ENCODE data around the gene ADORA2B.
"Not testable (repeated sequence)": the region's sequence is repeated elsewhere in the genome, so short reads cannot be mapped to it uniquely, and the experiment has no call there.

ADORA2B gene

GRCh38 chr17:15944759-15945526 is at the start of gene ADORA2B:
Gene ADORA2B, plus strand, starts transcription at chr17:15945130. Its CDS starts 119 bp downstream, at chr17:15945249.
- DNase-seq (ENCODE audit: low read depth) = peak; percentile 38

GRCh38 chr17:15896277-15896676 is 48.7 kb upstream of the ADORA2B start:
- no peak for DNase-seq (ENCODE audit: low read depth)

DNA sequence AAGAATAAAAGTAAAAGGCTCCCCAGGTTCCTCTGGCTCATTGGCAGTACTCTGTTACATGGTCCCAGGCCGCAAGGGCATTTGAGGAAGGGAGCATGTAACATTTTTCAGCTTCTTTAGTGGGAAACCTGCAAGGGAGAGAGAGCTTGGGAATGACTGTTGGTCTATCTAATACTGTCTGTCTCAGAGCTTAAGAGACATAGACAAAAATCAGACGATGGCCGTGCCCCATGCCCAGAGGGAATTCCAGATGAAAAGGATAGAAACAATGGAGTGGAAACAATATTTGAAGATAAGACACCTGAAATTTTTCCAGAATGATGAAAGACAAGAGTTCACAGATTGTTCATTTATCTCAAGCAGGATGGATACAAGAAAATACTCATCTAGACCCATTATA is 48.1 kb upstream of the ADORA2B start:
- no peak for DNase-seq (ENCODE audit: low read depth)

DNA sequence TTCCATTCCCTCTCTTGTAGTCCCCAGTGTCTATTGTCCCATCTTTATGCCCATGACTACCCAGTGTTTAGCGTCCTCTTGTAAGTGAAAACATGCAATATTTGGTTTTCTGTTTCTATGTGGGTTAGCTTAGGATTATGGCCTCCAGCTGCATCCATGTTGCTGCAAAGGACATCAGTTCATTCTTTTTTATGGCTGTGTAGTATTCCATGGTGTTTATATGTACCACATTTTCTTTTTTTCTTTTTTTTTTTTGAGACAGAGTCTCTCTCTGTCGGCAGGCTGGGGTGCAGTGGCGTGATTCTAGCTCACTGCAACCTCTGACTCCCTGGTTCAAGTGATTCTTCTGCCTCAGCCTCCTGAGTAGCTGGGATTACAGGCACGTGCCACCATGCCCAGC is 45.3 kb upstream of the ADORA2B start:
- DNase-seq (ENCODE audit: low read depth) = not testable (repeated sequence)

DNA sequence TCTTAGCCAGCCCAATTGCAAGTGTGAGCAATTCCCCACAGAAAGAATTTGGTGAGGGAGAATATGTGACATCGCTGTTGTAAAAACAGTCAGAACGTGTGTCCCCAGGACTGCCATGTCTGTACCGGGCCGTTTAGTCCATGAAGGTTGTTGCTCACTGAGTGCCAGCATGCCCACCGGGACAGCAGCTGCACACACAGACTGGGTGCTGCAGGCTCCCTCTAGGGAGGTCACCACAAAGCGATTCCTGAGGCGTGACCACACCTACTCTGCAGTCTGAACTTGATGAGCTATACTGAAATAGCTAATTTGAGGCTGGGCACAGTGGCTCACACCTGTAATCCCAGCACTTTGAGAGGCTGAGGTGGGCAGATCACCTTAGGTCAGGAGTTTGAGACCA is 44.1 kb upstream of the ADORA2B start:
- no peak for DNase-seq (ENCODE audit: low read depth)

GRCh38 chr17:15905236-15905635 is 39.7 kb upstream of the ADORA2B start:
- DNase-seq (ENCODE audit: low read depth) = not testable (repeated sequence)

DNA sequence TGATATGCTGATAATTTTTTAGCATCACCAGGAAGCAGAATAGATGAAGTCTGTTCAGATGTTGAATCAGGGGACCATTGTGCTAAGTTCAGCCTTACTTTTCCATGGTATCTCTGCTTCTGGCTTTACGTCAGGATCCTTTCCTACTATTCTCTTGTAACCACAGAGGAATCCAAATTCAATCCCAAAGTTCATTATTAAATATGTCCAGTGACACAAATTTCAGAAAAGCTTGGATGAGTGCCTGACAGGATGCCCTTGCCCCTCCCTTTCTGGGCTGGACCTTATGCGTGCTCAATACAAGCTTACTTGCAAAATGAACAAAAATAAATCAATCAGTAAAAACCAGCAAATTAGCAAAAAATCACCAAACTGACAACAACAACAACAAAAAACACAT is 37.6 kb upstream of the ADORA2B start:
- DNase-seq (ENCODE audit: low read depth) = no peak

DNA sequence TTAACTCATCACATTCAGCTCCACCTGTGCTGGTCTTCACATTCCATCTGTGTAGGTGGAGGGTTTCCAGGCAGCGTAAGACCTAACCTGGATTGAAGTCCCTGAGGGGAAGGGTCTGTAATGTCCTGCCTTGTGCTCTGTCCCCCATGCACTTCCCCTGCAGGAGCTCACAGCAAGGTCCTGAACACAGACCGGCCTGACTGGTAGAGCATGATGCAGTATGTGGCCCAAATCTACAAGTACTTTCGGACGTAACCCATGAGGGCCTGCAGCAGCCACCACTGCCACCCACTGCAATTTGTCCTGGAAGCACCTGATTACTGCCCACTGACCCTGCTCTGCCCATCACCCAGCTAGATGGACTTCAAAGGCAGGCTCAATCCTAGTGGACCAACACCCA is 36.6 kb upstream of the ADORA2B start:
- no peak for DNase-seq (ENCODE audit: low read depth)

DNA sequence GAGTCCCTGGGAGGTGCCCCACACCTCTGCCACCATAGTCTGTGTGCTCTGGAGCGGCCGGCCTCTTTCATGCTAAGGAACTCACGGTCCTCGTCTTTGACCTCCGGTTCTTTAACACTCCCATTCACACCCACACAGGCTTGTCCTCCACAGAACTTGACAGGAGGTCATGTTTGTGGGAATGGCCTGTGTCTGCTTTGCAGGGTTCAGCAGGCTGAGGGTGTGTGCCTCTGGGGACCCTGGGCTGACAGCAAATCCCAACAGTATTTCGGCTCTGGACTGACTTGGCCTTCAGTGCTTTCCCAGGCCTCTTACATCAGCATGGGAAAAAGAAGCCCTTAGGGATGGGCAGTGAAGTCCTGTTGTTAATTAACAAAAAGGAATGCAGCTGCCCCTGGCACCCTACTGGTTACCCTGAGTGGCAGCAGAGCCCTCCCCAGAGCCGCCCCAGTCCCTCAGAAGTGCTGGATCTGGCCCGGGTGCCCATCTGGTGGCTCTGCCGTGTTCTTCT is 35.4 kb upstream of the ADORA2B start:
- DNase-seq (ENCODE audit: low read depth) = no peak

DNA sequence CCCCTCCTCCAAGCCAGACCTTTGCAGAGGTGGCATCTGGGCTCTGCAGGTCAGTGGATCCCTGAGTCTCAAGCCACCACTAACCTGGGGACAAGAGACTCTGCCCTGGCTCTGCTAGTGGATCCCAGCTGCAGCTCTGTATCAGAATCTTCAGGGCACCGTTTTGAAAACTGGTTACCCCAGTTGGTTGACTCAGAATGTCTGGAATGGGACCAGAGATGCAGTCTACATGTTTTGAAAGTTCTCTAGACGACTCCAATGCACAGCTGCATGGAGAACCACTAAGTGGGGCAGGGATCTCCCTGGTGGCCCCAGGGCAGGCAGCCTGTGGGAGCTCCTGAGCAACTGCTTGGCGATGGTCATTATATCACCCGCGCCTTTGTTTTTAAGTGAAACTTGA is 34.1 kb upstream of the ADORA2B start:
- DNase-seq (ENCODE audit: low read depth) = no peak

GRCh38 chr17:15911701-15912100 is 33.2 kb upstream of the ADORA2B start:
- not testable (repeated sequence) for DNase-seq (ENCODE audit: low read depth)

GRCh38 chr17:15912416-15912955 is 32.4 kb upstream of the ADORA2B start:
- no peak for DNase-seq (ENCODE audit: low read depth)

DNA sequence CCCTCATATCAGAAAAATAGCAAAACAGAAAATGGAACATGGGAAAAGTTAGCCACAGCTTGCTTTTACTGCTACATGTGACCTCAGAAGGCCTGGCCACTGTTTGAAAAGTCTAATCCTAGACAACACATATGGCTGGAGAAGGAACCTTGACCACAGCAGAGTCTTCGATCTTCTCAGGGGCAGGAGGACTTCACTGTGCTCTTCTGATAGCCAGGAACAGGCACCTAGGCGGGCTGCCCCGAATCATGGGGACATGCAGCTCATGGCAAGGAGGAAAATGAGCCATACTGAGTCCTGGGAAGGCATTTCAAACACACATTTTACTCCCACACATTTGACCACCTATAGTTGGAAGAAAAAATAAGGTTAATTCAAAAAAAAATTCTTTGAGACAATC is 31.1 kb upstream of the ADORA2B start:
- DNase-seq (ENCODE audit: low read depth) = no peak

DNA sequence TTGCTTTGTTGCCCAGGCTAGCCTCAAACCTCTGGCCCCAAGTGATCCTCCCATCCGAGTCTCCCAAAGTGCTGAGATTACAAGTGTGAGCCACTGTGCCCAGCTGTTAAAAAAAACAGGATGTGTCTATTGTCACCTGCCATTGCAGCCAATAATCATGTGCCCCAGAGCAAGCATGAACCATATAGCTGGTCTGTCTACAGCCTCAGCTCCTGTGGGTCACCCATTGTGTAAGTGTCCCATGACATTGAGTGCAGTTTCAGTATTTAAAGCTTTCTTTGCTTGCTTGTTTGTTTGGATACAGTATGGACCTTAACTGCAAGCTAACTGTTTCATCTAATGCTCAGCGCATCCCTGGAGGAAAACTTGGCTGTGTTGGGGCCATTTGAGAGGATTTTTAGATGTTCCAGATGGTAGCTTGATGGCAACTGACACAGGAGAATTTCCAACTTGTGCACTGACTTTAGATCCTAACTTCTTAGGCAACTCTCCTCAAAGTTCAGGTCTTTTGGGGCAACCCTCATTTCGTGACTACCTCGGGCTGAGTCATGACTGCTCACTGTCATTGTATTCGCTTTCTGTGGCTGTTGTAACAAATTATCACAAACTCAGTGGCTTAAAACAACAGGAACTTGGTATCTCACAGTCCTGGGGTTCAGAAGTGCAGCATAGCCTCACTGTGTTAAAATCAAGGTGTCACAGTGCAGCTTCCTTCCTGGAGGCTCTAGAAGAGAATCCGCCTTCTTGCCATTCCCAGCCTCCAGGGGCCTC is 30.3 kb upstream of the ADORA2B start:
- DNase-seq (ENCODE audit: low read depth) = no peak

- no peak for DNase-seq (ENCODE audit: low read depth)
Observed at GRCh38 chr17:15915961-15916360, 29.0 kb upstream of the ADORA2B start.

- no peak for DNase-seq (ENCODE audit: low read depth)
Observed at GRCh38 chr17:15917021-15917437, 27.9 kb upstream of the ADORA2B start.

DNA sequence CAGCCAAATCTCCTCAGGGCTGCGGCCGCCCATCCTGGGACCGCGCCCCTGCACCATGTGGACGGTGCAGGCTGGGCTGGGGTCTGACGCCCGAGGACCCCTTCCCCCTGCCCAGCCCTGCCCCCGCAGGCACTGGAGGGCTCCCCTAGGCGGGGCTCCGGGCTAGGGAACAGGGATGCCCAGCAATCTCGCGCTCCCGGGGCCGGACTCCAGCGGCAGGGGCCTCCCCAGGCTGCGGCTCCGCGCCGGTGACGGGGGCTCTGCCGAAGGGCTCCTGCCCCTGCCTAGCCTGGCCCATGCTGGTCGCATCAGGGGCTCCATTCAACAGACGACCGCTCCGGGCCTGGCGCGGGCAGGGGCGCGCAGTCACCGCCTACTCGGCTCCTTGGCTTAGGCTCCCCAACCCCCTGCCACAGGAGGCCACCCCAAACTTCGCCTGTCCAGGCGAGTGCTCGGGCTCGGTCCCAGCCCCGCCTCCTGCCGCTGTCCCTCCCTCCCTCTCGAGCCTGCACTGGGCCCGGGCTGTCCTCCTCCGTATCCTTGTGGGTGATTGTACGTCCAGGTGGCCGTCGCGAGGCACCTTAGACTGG is 27.4 kb upstream of the ADORA2B start:
- DNase-seq (ENCODE audit: low read depth) = no peak

- DNase-seq (ENCODE audit: low read depth) = no peak
Observed at GRCh38 chr17:15918261-15918660, 26.7 kb upstream of the ADORA2B start.

GRCh38 chr17:15918661-15919259 is 26.2 kb upstream of the ADORA2B start:
- DNase-seq (ENCODE audit: low read depth) = no peak

GRCh38 chr17:15919466-15919865 is 25.5 kb upstream of the ADORA2B start:
- DNase-seq (ENCODE audit: low read depth) = no peak

DNA sequence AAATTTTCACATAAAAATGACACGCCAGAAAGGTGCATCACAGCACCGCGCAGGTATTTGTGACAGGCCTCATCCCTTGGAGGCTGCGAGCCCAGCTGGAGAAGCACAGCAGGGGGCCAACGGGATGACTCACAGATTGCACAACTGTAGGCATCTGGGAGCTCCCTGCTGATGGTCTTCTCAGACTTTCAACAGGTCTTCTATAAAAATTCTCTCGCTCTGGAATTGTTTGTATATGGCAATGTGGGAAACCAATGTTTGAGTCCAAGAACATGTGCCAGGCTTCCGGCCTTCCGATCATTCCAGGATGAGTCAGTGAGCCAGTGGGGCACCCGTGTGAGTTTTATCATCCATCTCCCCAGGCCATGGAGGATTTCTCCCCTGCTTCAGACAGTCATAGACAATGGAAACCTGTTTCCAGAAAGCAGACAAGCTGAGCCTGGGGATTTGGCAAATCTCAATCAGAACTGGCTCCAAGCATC is 24.1 kb upstream of the ADORA2B start:
- DNase-seq (ENCODE audit: low read depth) = no peak

GRCh38 chr17:15921640-15922039 is 23.3 kb upstream of the ADORA2B start:
- DNase-seq (ENCODE audit: low read depth) = no peak
